Stimulated activated CD8-positive, alpha-beta memory T cell treated with anti-CD3 and anti-CD28 coated beads, Interleukin-12 subunit alpha, Interleukin-12 subunit beta, amount 100 ng/mL, for 24 hours (primary cell): ENCODE measurements around the gene RGS14.
"Not testable (repeated sequence)": the region's sequence is repeated elsewhere in the genome, so short reads cannot be mapped to it uniquely, and the experiment has no call there.

Experiments used
- DNase-seq: peaks from one replicate; pipeline ENCODE4 v3.0.0-alpha.2; 2020; ENCODE audit errors: extremely low read depth

RGS14 gene

GRCh38 chr5:177365845-177366527 lies 8.3 kb downstream of the RGS14 start:
- no peak for DNase-seq

GRCh38 chr5:177366528-177367322 lies 9.0 kb downstream of the RGS14 start:
- no peak for DNase-seq

DNA sequence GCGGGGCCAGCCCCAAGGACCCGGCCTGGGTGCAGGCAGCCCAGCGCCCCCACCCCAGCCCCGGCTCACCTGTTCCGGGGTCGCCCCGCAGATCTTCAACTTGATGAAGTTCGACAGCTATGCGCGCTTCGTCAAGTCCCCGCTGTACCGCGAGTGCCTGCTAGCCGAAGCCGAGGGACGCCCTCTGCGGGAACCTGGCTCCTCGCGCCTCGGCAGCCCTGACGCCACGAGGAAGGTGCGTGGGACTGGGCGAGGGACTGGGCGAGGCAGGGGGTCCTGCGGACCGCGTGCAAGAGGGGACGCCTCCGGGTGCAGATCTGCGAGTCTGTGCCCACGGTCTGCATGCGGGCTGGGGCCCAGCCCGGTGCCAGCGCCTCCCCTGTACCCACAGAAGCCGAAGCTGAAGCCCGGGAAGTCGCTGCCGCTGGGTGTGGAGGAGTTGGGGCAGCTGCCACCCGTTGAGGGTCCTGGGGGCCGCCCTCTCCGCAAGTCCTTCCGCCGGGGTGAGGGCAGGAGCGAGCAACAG lies 9.7 kb downstream of the RGS14 start:
- DNase-seq = no peak

GRCh38 chr5:177367981-177368868 lies 10.5 kb downstream of the RGS14 start:
- no peak for DNase-seq

DNA sequence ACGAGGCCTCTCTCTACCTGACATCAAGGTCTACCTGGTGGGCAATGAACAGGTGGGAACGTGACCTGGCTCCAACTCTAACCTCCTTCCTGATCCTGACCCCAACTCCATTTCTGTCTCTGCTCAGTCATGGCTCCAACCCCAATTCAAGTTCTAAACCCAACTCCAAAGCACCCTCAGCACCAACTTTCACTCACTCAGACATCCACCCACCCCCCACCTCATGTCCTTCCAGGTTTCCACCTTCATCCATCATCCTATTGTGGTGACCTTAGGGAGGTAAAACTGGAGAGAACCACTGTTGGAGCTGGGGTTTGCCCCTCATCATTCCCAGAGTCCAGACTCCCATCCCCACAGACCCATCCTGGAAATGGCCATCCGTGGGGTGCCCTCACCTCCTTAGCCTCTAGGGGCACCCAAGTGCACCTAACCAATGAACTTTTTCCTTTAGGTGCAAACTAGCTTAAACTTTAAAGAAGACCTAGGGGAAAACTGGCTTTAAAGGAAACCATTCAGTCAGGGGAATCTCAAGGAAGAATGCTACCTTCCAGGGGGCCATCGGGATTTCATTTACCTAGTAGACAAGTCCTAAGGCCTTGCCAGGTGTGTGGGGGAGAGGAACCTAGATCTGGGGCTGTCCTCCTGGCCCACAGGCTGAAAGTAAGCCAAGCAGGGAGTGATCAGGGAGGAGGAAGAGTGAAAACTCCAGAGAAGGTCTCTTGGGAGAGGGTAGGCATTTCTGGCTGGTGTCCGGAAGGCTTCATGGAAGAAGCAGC lies 11.3 kb downstream of the RGS14 start:
- no peak for DNase-seq

DNA sequence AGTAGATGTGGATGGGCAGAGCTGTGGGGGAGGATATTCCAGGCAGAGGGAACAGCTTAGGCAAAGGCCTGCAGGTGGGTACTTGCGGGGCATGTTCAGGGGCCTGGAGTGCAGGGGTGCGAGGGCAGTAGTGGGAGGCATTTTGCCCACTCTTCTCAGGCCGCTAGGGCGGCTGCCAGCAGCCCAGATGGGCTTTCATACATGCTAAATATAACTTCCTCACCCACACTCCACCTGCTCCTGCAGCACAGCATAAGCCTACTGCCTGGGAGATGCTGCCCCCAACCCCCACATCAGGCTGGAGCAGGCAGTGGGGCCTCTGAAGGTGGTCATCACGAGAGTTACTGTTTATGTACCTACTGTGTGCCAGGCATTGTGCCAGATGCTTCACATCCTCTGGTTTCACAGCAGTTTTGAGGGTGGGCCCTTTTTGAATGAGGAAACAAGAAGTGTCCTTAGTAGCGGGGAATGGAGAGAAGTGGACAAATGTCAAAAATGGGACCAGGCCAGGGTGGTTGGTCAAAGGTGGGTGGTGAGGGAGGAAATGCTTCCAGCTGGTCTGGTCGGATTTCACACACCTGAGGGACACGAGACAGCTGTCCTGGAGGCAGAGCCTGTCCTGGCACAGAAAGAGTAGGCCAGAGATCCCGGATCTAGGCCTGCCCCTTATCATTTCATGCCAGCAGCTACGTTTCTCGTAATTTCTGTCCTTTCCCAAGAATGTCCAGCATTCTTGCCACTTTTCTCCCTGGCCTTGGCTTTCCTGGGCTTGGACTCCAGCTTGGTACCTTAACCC lies 12.1 kb downstream of the RGS14 start:
- no peak for DNase-seq

DNA sequence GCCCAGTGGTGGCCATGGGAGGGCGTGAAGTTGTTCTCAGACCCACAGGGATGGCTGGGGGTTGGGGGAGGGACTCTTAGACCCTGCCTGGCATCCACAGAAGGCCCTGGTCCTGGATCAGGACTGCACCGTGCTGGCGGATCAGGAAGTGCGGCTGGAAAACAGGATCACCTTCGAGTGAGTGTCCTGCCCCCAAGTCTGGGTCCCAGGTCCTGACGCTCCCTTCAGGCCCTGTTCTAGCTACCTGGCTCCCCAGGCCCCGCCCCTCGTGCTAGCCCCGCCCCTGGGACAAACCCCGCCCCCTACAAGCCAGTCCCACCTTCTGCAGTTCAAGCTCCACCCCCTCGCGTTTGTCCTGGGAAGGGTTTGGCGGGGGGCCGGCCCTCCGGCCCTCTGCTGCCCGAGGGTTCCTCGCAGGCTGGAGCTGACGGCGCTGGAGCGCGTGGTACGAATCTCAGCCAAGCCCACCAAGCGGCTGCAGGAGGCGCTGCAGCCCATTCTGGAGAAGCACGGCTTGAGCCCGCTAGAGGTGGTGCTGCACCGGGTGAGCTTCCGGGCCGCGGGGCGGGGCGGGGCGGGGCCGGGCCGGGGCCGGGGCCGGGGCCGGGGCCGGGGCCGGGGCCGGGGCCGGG lies 12.9 kb downstream of the RGS14 start:
- no peak for DNase-seq

DNA sequence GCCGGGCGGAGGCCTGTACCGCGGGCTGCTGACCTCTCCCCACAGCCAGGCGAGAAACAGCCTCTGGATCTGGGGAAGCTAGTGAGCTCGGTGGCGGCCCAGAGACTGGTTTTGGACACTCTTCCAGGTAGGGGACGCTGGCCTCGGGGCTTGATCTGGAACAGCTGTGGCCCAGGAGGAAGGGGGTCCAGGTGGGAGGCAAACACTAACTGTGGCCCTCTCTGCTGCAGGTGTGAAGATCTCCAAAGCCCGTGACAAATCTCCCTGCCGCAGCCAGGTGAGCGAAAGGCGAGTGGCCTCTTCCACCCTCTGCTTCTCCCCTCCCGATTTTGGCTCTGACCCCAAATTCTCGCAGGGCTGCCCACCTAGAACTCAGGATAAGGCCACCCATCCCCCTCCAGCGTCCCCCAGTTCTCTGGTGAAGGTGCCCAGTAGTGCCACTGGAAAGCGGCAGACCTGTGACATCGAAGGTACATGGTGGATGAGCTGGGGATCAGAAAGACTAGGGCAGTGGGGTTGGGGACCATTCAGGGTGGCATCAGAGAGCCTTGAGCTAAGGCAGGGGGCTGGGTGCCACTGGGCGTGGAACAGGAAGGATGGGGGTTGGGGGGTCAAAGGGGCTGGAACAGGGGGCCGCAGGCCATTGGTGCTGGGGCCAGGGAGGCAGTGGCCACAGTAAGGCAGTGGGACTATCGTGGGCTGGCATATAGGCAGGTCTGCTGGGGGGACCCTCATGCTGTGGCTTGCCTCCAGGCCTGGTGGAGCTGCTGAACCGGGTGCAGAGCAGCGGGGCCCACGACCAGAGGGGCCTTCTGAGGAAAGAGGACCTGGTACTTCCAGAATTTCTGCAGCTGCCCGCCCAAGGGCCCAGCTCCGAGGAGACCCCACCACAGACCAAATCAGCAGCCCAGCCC lies 13.7 kb downstream of the RGS14 start:
- DNase-seq = no peak

DNA sequence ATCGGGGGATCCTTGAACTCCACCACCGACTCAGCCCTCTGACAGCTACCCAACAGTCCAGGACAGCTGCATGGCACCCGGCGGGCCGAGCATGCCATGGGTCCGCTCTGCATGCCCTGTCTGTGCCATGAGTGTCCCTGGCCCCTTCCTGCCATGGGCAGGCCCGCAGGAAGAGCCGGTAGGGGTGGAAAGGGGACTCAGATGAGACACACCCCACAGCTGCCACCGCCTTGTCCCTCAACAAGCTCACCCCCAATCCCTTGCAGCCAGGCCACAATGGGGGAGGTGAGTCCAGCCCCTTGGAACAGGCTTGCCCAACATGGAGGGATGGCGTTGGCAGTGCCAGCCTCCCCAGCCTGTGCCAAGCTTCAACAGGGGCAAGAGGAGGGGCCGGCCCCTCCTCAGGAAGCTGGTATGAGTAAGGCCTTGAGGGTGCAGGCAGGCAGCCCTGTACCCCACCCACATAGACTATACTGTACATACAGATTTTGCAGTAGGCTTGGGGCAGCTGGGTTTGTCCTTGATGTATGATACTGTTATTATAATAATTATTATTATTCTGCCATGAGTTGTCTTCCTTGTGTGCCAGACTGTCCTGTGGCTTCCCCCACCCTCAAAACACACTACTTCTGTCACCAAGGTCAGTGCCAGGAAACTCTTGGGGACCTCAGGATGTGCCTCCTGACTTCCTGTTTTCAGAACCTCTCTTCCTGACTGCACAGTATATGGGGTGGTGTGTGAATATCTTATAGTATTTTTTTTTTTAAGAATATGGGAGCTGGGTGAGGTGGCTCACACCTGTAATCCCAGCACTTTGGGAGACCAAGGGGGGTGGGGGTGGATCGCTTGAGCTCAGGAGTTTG lies 14.5 kb downstream of the RGS14 start:
- no peak for DNase-seq

DNA sequence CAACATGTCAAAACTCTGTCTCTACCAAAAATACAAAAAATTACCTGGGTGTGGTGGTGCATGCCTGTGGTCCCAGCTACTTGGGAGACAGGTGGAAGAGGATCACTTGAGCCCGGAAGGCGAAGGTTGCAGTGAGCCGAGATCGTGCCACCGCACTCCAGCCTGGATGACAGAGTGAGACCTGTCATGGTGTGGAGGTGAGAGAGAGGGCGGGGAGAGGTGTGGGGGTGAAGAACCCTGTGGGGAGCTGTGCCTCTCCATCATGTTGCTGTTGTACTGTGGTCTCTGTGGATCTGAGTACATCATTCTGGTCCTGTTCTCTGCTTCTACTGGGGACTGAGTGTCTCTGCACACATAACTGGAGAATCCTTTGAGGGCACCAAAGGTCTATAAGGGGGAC lies 15.2 kb downstream of the RGS14 start:
- DNase-seq = no peak

GRCh38 chr5:177373806-177374205 lies 16.1 kb downstream of the RGS14 start:
- no peak for DNase-seq

DNA sequence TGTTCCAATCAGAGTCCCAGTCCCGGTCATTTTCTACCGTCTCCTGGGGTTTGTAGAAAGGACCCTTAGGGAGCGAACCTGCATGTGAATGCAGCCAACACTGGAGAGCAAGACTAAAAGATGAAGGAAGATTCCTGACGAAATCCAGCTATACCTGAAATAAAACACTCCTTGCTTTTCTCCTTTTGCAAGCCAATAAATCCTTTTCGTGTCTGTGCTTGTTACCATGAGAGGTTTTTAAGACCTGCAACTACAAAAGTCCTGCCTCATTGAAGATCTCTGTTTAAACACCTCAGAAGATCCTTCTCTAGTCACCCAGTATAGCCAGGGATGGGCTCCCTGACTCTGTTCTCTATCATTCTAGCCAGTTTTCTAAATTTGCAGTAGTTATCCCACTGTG lies 16.5 kb downstream of the RGS14 start:
- DNase-seq = no peak

- not testable (repeated sequence) for DNase-seq
These were observed 17.8 kb downstream of the RGS14 start for GRCh38 chr5:177375516-177375915.

DNA sequence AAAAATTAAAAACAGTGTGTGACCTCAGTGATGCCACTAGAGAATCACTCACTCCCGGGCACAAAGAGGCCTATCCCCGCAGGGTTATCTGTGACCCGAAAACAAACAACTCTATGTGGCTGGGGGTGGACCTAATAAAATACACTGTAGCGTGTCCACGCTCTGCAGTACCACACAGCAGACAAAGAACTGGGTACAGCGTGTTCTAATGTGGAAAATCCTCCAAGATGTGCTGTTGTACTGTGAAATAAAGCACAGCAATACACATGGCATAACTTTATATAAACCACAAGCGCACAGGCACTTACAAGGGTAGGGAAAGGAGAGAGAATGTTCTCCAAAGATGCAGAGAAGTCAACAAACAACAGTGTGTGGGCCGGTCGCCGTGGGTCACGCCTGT lies 18.4 kb downstream of the RGS14 start:
- DNase-seq = no peak

DNA sequence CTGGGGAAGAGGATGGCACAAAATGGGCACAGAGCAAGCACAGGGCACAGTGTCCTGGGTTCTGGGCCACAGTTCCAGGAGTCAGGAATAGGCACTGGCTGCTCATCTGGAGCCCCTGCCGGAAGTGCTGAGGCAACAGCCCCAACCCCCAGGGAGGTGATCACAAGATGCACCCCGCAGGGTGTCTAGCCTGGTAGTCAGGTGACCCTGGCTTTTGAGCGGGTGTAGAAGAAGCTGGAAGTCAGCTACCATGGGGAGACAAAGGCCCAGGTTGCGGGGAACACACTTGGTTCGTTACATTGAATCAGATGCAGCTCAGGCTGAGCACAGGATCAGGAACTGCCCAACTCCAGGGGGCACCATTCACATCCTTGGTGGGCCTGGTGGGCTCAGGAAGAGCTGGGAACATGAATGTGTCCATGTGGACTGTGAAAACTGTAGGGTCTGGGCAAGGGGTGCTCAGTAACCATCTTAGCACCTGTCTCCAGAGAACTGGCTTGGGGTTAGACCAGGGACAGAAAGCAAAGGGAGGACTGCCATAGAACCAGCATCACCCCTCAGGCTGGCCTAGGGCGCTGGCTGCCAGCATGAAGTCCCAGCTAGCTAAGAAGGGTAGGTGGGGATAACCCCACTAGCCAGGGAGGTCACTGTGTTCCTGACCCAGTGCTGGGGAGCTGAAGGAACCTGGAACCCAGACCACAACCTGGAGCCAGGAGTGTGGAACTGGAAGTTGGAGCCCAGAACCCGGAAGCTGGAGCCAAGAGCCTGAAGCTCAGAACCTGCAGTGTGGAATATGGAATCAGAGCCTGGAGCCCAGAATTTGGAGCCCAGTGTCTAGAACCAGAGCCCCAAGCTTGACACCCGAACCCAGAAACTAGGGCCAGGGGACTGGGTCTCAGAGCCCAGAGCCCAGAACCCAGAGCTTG lies 20.4 kb downstream of the RGS14 start:
- no peak for DNase-seq

GRCh38 chr5:177378884-177379883 lies 21.5 kb downstream of the RGS14 start:
- no peak for DNase-seq
